A673 (cell line): ENCODE data around the gene TPST1.

Experiments used
- CTCF ChIP-seq: fragments of 300-800, 200-600 bp; sonication (generic); conservative IDR thresholded peaks from 2 replicates; pipeline ENCODE4 v1.5.1; 2017; ENCODE audit warnings: low read depth, mild to moderate bottlenecking, antibody characterized with exemption, low read length, moderate library complexity, mixed read lengths
- EZH2 ChIP-seq: fragments of 200-600 bp; sonication (generic); IDR thresholded peaks from 2 replicates; pipeline ENCODE4 v1.6.1; 2017; ENCODE audit warnings: borderline replicate concordance, low read depth, mild to moderate bottlenecking, mixed read lengths, antibody characterized with exemption, low read length; ENCODE audit not compliant: poor library complexity, severe bottlenecking

GRCh38 chr7:66205741-66206090 lies 582 bp downstream of the TPST1 start:
- TF ChIP-seq CTCF (no peak), EZH2 (no peak)
